ENCODE results near the gene SNX17.

DNA sequence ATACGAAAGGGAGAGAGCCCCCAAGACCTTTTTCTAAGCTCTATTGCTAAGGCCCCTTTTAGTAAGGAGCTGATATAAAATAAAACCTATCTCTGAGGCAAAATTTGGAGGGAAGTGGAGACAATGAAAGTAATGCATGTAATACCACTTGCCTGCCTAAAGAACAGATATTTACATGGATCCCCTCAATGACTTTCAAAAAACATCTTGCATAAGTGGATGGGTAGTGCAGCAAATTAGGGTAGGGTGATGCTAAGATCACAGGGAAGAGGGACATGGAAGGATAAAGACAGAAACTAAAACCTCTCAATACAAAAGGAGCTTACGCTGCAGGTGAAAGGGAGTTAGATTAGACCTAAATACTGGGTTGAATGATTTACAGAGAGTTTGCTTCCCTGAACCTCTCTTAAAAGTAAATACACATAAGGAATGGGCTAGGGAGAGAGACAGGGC, 9.0 kb downstream of the SNX17 start:
- TF ChIP-seq EZH2 (IDR thresholded peaks at IDR 0.05; ENCODE audit: borderline replicate concordance, low read depth, low read length, poor library complexity, severe bottlenecking): no peak
- TF ChIP-seq, protein P1, sequence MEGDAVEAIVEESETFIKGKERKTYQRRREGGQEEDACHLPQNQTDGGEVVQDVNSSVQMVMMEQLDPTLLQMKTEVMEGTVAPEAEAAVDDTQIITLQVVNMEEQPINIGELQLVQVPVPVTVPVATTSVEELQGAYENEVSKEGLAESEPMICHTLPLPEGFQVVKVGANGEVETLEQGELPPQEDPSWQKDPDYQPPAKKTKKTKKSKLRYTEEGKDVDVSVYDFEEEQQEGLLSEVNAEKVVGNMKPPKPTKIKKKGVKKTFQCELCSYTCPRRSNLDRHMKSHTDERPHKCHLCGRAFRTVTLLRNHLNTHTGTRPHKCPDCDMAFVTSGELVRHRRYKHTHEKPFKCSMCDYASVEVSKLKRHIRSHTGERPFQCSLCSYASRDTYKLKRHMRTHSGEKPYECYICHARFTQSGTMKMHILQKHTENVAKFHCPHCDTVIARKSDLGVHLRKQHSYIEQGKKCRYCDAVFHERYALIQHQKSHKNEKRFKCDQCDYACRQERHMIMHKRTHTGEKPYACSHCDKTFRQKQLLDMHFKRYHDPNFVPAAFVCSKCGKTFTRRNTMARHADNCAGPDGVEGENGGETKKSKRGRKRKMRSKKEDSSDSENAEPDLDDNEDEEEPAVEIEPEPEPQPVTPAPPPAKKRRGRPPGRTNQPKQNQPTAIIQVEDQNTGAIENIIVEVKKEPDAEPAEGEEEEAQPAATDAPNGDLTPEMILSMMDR (conservative IDR thresholded peaks at IDR 0.05; ENCODE audit: low read depth, low read length): no peak

Measured in A673 (cell line).